ENCODE measurements around the gene CFAP299.

Gene CFAP299

GRCh38 chr4:80515496-80515895 lies 180.0 kb downstream of the CFAP299 start:
- no peaks in the 10 kb centered on the region for H3K9me2 ChIP-seq (replicated peaks; ENCODE audit: insufficient read depth, low read length)
- no peaks in the 10 kb centered on the region for H3K36me3 ChIP-seq (ENCODE audit: low read length)
- H3K9me3 ChIP-seq (ENCODE audit: insufficient read depth, low read length): no peaks in the 10 kb centered on the region

GRCh38 chr4:80521438-80521837 lies 185.9 kb downstream of the CFAP299 start:
- no peak overlapping the region for H3K27ac ChIP-seq (ENCODE audit: low read depth, low read length)
- H3K4me2 ChIP-seq (ENCODE audit: low read depth, low read length, poor library complexity, severe bottlenecking): peak overlapping the region; percentile 15
- TF ChIP-seq CTCF (IDR thresholded peaks at IDR 0.05; ENCODE audit: insufficient read depth, low read length, poor library complexity, severe bottlenecking) (no peak), EZH2phosphoT487 (conservative IDR thresholded peaks at IDR 0.05; ENCODE audit: low read length) (no peak)

More at GRCh38 chr4:80515496-80515895, 180.0 kb downstream of the CFAP299 start:
- H2AFZ ChIP-seq (ENCODE audit: low read depth, low read length, severe bottlenecking): no peak overlapping the region
- H3K27ac ChIP-seq (ENCODE audit: low read depth, low read length): no peak overlapping the region
- no peaks in the 10 kb centered on the region for H3F3A ChIP-seq (ENCODE audit: insufficient read depth)
- H3K4me2 ChIP-seq (ENCODE audit: low read depth, low read length, poor library complexity, severe bottlenecking): no peak overlapping the region
- H3K9ac ChIP-seq (ENCODE audit: low read length): no peak overlapping the region
- no peaks in the 10 kb centered on the region for H3K79me2 ChIP-seq (ENCODE audit: insufficient read depth, low read length)
- TF ChIP-seq CTCF (IDR thresholded peaks at IDR 0.05; ENCODE audit: insufficient read depth, low read length, poor library complexity, severe bottlenecking) (no peak), EZH2phosphoT487 (conservative IDR thresholded peaks at IDR 0.05; ENCODE audit: low read length) (no peak)
- H3K27me3 ChIP-seq (ENCODE audit: low read length): no peaks in the 10 kb centered on the region
- H4K20me1 ChIP-seq (ENCODE audit: low read depth, low read length): no peaks in the 10 kb centered on the region
- no peak overlapping the region for H3K4me3 ChIP-seq (ENCODE audit: insufficient read depth, low read length, poor library complexity, severe bottlenecking)

GRCh38 chr4:80526697-80527096 lies 191.2 kb downstream of the CFAP299 start:
- Histone ChIP-seq H2AFZ (ENCODE audit: low read depth, low read length, severe bottlenecking) (no peak overlapping the region), H3K4me2 (ENCODE audit: low read depth, low read length, poor library complexity, severe bottlenecking) (no peak overlapping the region), H3K4me3 (ENCODE audit: insufficient read depth, low read length, poor library complexity, severe bottlenecking) (no peak overlapping the region), H3K79me2 (ENCODE audit: insufficient read depth, low read length) (no peaks in the 10 kb centered on the region), H3K9me2 (replicated peaks; ENCODE audit: insufficient read depth, low read length) (no peaks in the 10 kb centered on the region), H3K27me3 (ENCODE audit: low read length) (no peaks in the 10 kb centered on the region), H4K20me1 (ENCODE audit: low read depth, low read length) (no peaks in the 10 kb centered on the region), H3K9me3 (ENCODE audit: insufficient read depth, low read length) (no peaks in the 10 kb centered on the region), H3K36me3 (ENCODE audit: low read length) (no peaks in the 10 kb centered on the region), H3F3A (ENCODE audit: insufficient read depth) (no peaks in the 10 kb centered on the region), H3K9ac (ENCODE audit: low read length) (no peak overlapping the region), H3K27ac (ENCODE audit: low read depth, low read length) (no peak overlapping the region)
- TF ChIP-seq EZH2phosphoT487 (conservative IDR thresholded peaks at IDR 0.05; ENCODE audit: low read length): no peak
- no peak for TF ChIP-seq CTCF (IDR thresholded peaks at IDR 0.05; ENCODE audit: insufficient read depth, low read length, poor library complexity, severe bottlenecking)

More at GRCh38 chr4:80521438-80521837, 185.9 kb downstream of the CFAP299 start:
- no peak overlapping the region for H2AFZ ChIP-seq (ENCODE audit: low read depth, low read length, severe bottlenecking)
- H3K79me2 ChIP-seq (ENCODE audit: insufficient read depth, low read length): no peaks in the 10 kb centered on the region
- H3K9me3 ChIP-seq (ENCODE audit: insufficient read depth, low read length): no peaks in the 10 kb centered on the region
- H3K9me2 ChIP-seq (replicated peaks; ENCODE audit: insufficient read depth, low read length): no peaks in the 10 kb centered on the region
- H3K36me3 ChIP-seq (ENCODE audit: low read length): no peaks in the 10 kb centered on the region
- H3F3A ChIP-seq (ENCODE audit: insufficient read depth): no peaks in the 10 kb centered on the region
- H3K27me3 ChIP-seq (ENCODE audit: low read length): no peaks in the 10 kb centered on the region
- no peak overlapping the region for H3K4me3 ChIP-seq (ENCODE audit: insufficient read depth, low read length, poor library complexity, severe bottlenecking)
- H3K9ac ChIP-seq (ENCODE audit: low read length): no peak overlapping the region
- H4K20me1 ChIP-seq (ENCODE audit: low read depth, low read length): no peaks in the 10 kb centered on the region
